ENCODE measurements around the gene SPON1. TPM values are rescaled to one million over a fixed set of nuclear protein-coding genes. Genes with fewer than 3 reads are reported as not detected.
"Not testable (repeated sequence)": the region's sequence is repeated elsewhere in the genome, so short reads cannot be mapped to it uniquely, and the experiment has no call there.

Gene SPON1
- total RNA-seq, 6 experiments from 2014 or later = not detected

GRCh38 chr11:13984616-13985450, 22.3 kb downstream of the SPON1 start:
- H3K4me3 Mint-ChIP-seq = peak overlapping the region; percentile 2; the same call in 1 of the 2 replicates
- DNase-seq = peak; percentile 88
- H3K36me3 Mint-ChIP-seq (ENCODE audit: low read depth) = no peaks in the 10 kb centered on the region
- no peaks in the 10 kb centered on the region for H3K9me3 Mint-ChIP-seq
- peaks cover 2% of the 10 kb centered on the region for H3K27me3 Mint-ChIP-seq (ENCODE audit: insufficient read depth)
- peak overlapping the region; percentile 45 for H3K27ac Mint-ChIP-seq
- TF ChIP-seq, protein P1, sequence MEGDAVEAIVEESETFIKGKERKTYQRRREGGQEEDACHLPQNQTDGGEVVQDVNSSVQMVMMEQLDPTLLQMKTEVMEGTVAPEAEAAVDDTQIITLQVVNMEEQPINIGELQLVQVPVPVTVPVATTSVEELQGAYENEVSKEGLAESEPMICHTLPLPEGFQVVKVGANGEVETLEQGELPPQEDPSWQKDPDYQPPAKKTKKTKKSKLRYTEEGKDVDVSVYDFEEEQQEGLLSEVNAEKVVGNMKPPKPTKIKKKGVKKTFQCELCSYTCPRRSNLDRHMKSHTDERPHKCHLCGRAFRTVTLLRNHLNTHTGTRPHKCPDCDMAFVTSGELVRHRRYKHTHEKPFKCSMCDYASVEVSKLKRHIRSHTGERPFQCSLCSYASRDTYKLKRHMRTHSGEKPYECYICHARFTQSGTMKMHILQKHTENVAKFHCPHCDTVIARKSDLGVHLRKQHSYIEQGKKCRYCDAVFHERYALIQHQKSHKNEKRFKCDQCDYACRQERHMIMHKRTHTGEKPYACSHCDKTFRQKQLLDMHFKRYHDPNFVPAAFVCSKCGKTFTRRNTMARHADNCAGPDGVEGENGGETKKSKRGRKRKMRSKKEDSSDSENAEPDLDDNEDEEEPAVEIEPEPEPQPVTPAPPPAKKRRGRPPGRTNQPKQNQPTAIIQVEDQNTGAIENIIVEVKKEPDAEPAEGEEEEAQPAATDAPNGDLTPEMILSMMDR (IDR thresholded peaks at IDR 0.05) = no peak
- peaks cover 32% of the 10 kb centered on the region for H3K4me1 Mint-ChIP-seq (ENCODE audit: low read depth)

- peaks cover 35% of the 10 kb centered on the region for H3K4me1 Mint-ChIP-seq (ENCODE audit: low read depth)
- DNase-seq; H3K36me3 Mint-ChIP-seq (ENCODE audit: low read depth); H3K4me3 Mint-ChIP-seq; H3K9me3 Mint-ChIP-seq; H3K27me3 Mint-ChIP-seq (ENCODE audit: insufficient read depth); H3K27ac Mint-ChIP-seq: not testable (repeated sequence)
Observed at GRCh38 chr11:13986695-13987094, 24.2 kb downstream of the SPON1 start.

DNA sequence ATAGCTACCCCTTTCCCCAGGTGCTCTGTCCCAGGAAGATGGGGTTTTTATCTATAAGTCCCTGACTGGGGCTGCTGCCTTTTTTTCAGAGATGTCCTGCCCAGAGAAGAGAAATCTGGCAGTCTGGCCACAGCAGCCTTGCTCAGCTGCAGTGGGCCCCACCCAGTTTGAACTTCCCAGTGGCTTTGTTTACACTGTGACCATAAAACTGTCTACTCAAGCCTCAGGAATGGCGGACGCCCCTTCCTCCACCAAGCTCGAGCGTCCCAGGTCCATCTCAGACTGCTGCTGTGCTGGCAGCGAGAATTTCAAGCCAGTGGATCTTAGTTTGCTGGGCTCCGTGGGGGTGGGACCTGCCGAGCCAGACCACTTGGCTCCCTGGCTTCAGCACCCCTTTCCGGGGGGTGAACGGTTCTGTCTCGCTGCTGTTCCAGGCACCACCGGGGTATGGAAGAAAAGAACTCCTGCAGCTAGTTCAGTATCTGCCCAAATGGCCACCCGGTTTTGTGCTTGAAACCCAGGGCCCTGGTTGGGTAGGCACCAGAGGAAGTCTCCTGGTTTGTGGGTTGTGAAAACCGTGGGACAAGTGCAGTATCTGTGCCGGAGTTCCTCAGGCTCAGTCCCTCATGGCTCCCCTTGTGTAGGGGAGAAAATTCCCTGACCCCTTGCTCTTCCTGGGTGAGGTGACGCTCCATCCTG, 29.8 kb downstream of the SPON1 start:
- Mint-ChIP-seq H3K4me3 (peak overlapping the region; percentile 27; the same call in 1 of the 2 replicates), H3K4me1 (ENCODE audit: low read depth) (peaks cover 13% of the 10 kb centered on the region)
- H3K27ac Mint-ChIP-seq; H3K36me3 Mint-ChIP-seq (ENCODE audit: low read depth); H3K27me3 Mint-ChIP-seq (ENCODE audit: insufficient read depth); H3K9me3 Mint-ChIP-seq: not testable (repeated sequence)
- DNase-seq = peak; percentile 38

DNA sequence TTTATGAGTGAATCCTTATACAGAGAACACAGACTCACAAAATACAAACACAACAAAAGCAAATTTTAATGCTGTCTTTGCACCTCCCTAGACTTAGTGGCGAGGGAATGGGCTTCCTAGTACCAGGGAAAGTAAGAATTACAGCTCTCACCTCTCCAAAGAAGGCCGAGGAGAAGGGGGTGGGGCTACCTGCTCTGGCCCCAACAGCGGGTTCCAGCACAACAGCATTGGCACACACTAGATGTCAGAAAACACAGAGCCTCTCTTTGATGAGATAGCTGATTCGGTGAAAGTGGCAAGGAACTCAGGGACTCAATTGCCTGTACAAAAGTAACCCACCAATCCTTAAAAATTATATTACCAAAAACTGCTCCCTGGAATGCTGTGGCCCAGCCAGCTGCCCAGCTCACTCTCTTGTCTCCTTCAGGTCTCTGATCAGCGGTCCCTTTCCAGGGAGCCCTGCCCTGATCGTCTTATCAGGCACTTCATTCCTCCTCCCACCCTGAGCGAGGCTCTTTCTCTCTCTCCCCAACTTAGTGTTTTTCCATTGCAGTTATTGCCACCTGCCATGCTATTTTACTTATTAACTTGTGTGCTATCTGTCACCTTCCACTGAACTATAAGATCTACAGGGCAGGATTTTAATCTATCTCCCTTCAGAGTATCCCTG, 30.7 kb downstream of the SPON1 start:
- Mint-ChIP-seq H3K4me1 (ENCODE audit: low read depth) (peaks cover 13% of the 10 kb centered on the region), H3K9me3 (no peaks in the 10 kb centered on the region), H3K4me3 (no peak overlapping the region), H3K36me3 (ENCODE audit: low read depth) (no peaks in the 10 kb centered on the region), H3K27me3 (ENCODE audit: insufficient read depth) (peaks cover 2% of the 10 kb centered on the region), H3K27ac (no peak overlapping the region)
- TF ChIP-seq, protein P1 (IDR thresholded peaks at IDR 0.05) = no peak
- no peak for DNase-seq

DNA sequence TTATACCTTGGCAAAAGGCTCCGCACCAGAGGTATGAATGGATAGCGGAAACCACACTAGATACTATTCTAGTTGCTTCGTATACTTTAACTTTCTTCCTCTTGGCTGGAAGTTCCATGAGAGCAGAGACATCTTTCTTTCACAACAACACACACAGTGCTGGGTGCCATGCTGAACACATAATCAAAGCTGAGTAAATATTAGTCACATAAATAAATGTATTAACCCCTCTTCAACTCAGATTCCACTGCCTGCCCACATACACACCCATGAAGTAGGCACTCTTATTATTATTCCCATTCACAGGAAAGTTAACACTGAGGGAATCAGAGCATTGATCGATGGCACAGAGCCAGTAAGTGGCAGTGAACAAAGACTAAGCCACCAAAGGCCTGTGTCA, 35.4 kb downstream of the SPON1 start:
- no peaks in the 10 kb centered on the region; the same call in 1 of the 2 replicates for H3K9me3 Mint-ChIP-seq
- H3K27me3 Mint-ChIP-seq (ENCODE audit: insufficient read depth) = no peaks in the 10 kb centered on the region; the same call in none of the 2 replicates

DNA sequence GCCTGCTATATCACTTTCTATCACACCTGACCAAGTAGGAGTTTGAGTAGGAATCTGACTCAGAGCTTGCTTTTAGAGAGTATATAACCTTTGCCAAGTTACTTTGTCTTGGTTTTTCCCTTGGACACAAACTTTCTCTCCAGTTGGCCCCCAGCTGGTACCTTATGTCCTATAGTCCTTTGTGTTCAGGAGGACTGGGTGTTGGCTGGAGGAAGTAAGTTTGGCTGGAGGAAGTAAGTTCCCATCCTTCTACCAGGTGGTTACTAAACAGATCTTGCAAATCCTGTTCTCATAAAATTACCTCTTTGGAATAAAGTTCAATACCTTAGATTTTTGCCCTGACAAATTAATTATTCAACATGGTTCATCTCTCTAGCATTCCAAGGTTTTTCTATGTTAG, 37.2 kb downstream of the SPON1 start:
- Mint-ChIP-seq H3K4me3 (no peak overlapping the region), H3K9me3 (no peaks in the 10 kb centered on the region; the same call in 1 of the 2 replicates), H3K27ac (no peak overlapping the region), H3K4me1 (ENCODE audit: low read depth) (no peaks in the 10 kb centered on the region), H3K36me3 (ENCODE audit: low read depth) (no peaks in the 10 kb centered on the region), H3K27me3 (ENCODE audit: insufficient read depth) (peaks cover 1% of the 10 kb centered on the region)
- TF ChIP-seq, protein P1 (IDR thresholded peaks at IDR 0.05) = no peak
- no peak for DNase-seq

More for the DNA sequence above, 35.4 kb downstream of the SPON1 start:
- DNase-seq = no peak
- Mint-ChIP-seq H3K27ac (no peak overlapping the region), H3K36me3 (ENCODE audit: low read depth) (no peaks in the 10 kb centered on the region), H3K4me1 (ENCODE audit: low read depth) (no peaks in the 10 kb centered on the region), H3K4me3 (no peak overlapping the region)
- TF ChIP-seq, protein P1 (IDR thresholded peaks at IDR 0.05) = no peak
